ENCODE results near the gene TXK. TPM values are rescaled to one million over a fixed set of nuclear protein-coding genes. Genes with fewer than 3 reads are reported as not detected.

TXK gene
- total RNA-seq, 1 experiment from 2014 or later, result 1.7 TPM

DNA sequence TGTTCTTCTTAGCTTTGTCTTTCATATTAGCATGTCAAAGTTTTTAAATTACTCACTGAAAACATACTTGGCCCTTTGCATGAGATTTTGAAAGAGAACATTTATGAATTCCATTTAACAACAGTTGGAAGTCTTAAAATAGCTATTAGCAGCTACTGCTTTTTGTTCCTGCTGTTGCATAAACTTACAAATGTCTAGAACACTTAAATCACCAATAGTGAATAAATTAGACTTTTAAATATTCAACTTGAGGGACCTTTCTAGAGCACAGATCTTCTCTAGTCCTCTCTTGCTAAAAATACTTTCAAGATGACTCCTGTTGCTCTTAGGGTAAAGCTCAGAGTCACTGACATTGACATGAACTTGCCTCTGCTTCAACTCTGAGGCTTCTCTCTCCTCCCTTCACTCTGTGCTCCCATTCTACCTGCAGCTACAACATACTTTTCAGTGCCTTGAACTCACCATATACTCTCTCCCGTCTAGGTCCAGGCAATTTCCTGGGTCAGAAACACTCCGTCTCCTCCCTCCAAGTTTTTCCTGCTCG lies 15.8 kb upstream of the TXK start:
- BruUV-seq (replicated peaks), result no TSS peak
- Histone ChIP-seq H3K27me3 (ENCODE audit: insufficient read depth, low read length) (no peaks in the 10 kb centered on the region), H3K4me3 (replicated peaks in 1 of 2; ENCODE audit: low read depth in 1 of 2, low read length in 2 of 2) (no peak overlapping the region), H3K9ac (ENCODE audit: low read length) (no peak overlapping the region), H2AFZ (ENCODE audit: low read depth, low read length, poor library complexity, severe bottlenecking) (no peak overlapping the region), H4K20me1 (ENCODE audit: insufficient read depth) (no peaks in the 10 kb centered on the region), H3K36me3 (ENCODE audit: control insufficient read depth in 1 of 2, insufficient read depth in 2 of 2, low read length in 2 of 2) (peaks cover 2 to 3% of the 10 kb centered on the region in 2 experiments; a peak in 2 of 4 replicates), H3K4me1 (ENCODE audit: control insufficient read depth in 1 of 2, insufficient read depth in 2 of 2, low read length in 2 of 2) (no peaks in the 10 kb centered on the region), H3K9me2 (ENCODE audit: insufficient read depth) (no peaks in the 10 kb centered on the region), H3K4me2 (ENCODE audit: low read length) (no peak overlapping the region), H3K79me2 (ENCODE audit: insufficient read depth, low read length) (no peaks in the 10 kb centered on the region), H3K9me3 (ENCODE audit: control insufficient read depth in 1 of 2, insufficient read depth in 1 of 2, low read depth in 1 of 2, low read length in 2 of 2) (no peaks in the 10 kb centered on the region), H3K27ac (ENCODE audit: low read depth, low read length) (no peak overlapping the region)
- no peak for ATAC-seq
- no peak for DNase-seq (ENCODE audit: low read depth, low spot score)
- RAD21 ChIA-PET (ENCODE audit: low non-redundant PET in 1 of 2, low total read pairs in 2 of 2, uncharacterized antibody in 2 of 2, unreplicated experiment in 2 of 2), result no interaction called here
- intact Hi-C loops (cut with micrococcal nuclease), result no loop called here
- CTCF ChIA-PET, result no interaction called here
- no peak for TF ChIP-seq EGR1 (IDR thresholded peaks at IDR 0.05; ENCODE audit: low read depth)
- TF ChIP-seq ELF1 (IDR thresholded peaks at IDR 0.05; ENCODE audit: borderline replicate concordance, low read depth), result no peak
- no peak for TF ChIP-seq SIN3A (IDR thresholded peaks at IDR 0.05; ENCODE audit: low read depth)
- TF ChIP-seq CEBPB (IDR thresholded peaks at IDR 0.05; ENCODE audit: low read depth), result no peak
- TF ChIP-seq YY1 (IDR thresholded peaks at IDR 0.05; ENCODE audit: extremely low read depth, insufficient replicate concordance, low read depth, low read length), result no peak
- TF ChIP-seq, protein P1, sequence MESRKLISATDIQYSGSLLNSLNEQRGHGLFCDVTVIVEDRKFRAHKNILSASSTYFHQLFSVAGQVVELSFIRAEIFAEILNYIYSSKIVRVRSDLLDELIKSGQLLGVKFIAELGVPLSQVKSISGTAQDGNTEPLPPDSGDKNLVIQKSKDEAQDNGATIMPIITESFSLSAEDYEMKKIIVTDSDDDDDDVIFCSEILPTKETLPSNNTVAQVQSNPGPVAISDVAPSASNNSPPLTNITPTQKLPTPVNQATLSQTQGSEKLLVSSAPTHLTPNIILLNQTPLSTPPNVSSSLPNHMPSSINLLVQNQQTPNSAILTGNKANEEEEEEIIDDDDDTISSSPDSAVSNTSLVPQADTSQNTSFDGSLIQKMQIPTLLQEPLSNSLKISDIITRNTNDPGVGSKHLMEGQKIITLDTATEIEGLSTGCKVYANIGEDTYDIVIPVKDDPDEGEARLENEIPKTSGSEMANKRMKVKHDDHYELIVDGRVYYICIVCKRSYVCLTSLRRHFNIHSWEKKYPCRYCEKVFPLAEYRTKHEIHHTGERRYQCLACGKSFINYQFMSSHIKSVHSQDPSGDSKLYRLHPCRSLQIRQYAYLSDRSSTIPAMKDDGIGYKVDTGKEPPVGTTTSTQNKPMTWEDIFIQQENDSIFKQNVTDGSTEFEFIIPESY (IDR thresholded peaks at IDR 0.05; ENCODE audit: extremely low read depth, insufficient replicate concordance, low read length), result no peak
- TF ChIP-seq, protein P2, sequence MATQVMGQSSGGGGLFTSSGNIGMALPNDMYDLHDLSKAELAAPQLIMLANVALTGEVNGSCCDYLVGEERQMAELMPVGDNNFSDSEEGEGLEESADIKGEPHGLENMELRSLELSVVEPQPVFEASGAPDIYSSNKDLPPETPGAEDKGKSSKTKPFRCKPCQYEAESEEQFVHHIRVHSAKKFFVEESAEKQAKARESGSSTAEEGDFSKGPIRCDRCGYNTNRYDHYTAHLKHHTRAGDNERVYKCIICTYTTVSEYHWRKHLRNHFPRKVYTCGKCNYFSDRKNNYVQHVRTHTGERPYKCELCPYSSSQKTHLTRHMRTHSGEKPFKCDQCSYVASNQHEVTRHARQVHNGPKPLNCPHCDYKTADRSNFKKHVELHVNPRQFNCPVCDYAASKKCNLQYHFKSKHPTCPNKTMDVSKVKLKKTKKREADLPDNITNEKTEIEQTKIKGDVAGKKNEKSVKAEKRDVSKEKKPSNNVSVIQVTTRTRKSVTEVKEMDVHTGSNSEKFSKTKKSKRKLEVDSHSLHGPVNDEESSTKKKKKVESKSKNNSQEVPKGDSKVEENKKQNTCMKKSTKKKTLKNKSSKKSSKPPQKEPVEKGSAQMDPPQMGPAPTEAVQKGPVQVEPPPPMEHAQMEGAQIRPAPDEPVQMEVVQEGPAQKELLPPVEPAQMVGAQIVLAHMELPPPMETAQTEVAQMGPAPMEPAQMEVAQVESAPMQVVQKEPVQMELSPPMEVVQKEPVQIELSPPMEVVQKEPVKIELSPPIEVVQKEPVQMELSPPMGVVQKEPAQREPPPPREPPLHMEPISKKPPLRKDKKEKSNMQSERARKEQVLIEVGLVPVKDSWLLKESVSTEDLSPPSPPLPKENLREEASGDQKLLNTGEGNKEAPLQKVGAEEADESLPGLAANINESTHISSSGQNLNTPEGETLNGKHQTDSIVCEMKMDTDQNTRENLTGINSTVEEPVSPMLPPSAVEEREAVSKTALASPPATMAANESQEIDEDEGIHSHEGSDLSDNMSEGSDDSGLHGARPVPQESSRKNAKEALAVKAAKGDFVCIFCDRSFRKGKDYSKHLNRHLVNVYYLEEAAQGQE (IDR thresholded peaks at IDR 0.05; ENCODE audit: low read depth), result no peak
- TF ChIP-seq, protein P3, sequence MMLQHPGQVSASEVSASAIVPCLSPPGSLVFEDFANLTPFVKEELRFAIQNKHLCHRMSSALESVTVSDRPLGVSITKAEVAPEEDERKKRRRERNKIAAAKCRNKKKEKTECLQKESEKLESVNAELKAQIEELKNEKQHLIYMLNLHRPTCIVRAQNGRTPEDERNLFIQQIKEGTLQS (IDR thresholded peaks at IDR 0.05), result no peak
- POLR2A ChIA-PET, result no interaction called here

Data from HCT116 (cell line).